KOPT-K1 (cell line): Measurements from ENCODE around the gene SLC10A7.

Experiments used
- H3K27ac ChIP-seq: fragments of 200-600 bp; sonication (generic); 2 replicates; pipeline ENCODE4 v1.5.1; 2016; ENCODE audit warnings: antibody characterized with exemption, mild to moderate bottlenecking, low read depth, low read length; ENCODE audit not compliant: poor library complexity, severe bottlenecking
- H3K36me3 ChIP-seq: fragments of 200-600 bp; sonication (generic); 2 replicates; pipeline ENCODE4 v1.5.1; 2017; ENCODE audit warnings: antibody characterized with exemption, mild to moderate bottlenecking, low read length, moderate library complexity; ENCODE audit not compliant: insufficient read depth
- H3K9me3 ChIP-seq: fragments of 200-600 bp; sonication (generic); 2 replicates; pipeline ENCODE4 v1.5.1; 2017; ENCODE audit warnings: antibody characterized with exemption, low read length, mild to moderate bottlenecking; ENCODE audit not compliant: insufficient read depth, poor library complexity, severe bottlenecking

The SLC10A7 gene

GRCh38 chr4:146510942-146511341 lies 10.8 kb downstream of the SLC10A7 start:
- Histone ChIP-seq H3K9me3 (no peaks in the 10 kb centered on the region), H3K27ac (no peak overlapping the region), H3K36me3 (peaks cover 10% of the 10 kb centered on the region; the same call in 1 of the 2 replicates)

- Histone ChIP-seq H3K9me3 (no peaks in the 10 kb centered on the region), H3K27ac (no peak overlapping the region), H3K36me3 (peaks cover 12% of the 10 kb centered on the region)
These were observed 13.4 kb downstream of the SLC10A7 start for GRCh38 chr4:146508229-146508939.

- Histone ChIP-seq H3K9me3 (no peaks in the 10 kb centered on the region), H3K27ac (no peak overlapping the region), H3K36me3 (peaks cover 13% of the 10 kb centered on the region)
These were observed 14.1 kb downstream of the SLC10A7 start for GRCh38 chr4:146507632-146508031.

- Histone ChIP-seq H3K27ac (no peak overlapping the region), H3K9me3 (no peaks in the 10 kb centered on the region), H3K36me3 (peaks cover 21% of the 10 kb centered on the region)
These were observed 15.5 kb downstream of the SLC10A7 start for GRCh38 chr4:146506272-146506671.

- H3K9me3 ChIP-seq, result no peaks in the 10 kb centered on the region
- H3K27ac ChIP-seq, result no peak overlapping the region
- peaks cover 18% of the 10 kb centered on the region for H3K36me3 ChIP-seq
These were observed 21.5 kb downstream of the SLC10A7 start for GRCh38 chr4:146500216-146500615.

GRCh38 chr4:146498291-146498690 lies 23.4 kb downstream of the SLC10A7 start:
- peaks cover 11% of the 10 kb centered on the region for H3K36me3 ChIP-seq
- no peak overlapping the region for H3K27ac ChIP-seq

GRCh38 chr4:146495269-146495668 lies 26.5 kb downstream of the SLC10A7 start:
- no peak overlapping the region for H3K27ac ChIP-seq
- no peaks in the 10 kb centered on the region for H3K9me3 ChIP-seq
- no peaks in the 10 kb centered on the region for H3K36me3 ChIP-seq

More at GRCh38 chr4:146498291-146498690, 23.4 kb downstream of the SLC10A7 start:
- no peaks in the 10 kb centered on the region for H3K9me3 ChIP-seq

GRCh38 chr4:146494143-146494542 lies 27.6 kb downstream of the SLC10A7 start:
- Histone ChIP-seq H3K27ac (no peak overlapping the region), H3K36me3 (no peaks in the 10 kb centered on the region), H3K9me3 (no peaks in the 10 kb centered on the region)

- H3K9me3 ChIP-seq, result no peaks in the 10 kb centered on the region
- H3K36me3 ChIP-seq, result no peaks in the 10 kb centered on the region
- H3K27ac ChIP-seq, result no peak overlapping the region
These were observed 31.6 kb downstream of the SLC10A7 start for GRCh38 chr4:146490106-146490505.

- Histone ChIP-seq H3K27ac (no peak overlapping the region), H3K9me3 (peaks cover 3% of the 10 kb centered on the region), H3K36me3 (no peaks in the 10 kb centered on the region)
These were observed 33.1 kb downstream of the SLC10A7 start for GRCh38 chr4:146488495-146489174.

GRCh38 chr4:146486565-146486964 lies 35.2 kb downstream of the SLC10A7 start:
- no peak overlapping the region for H3K27ac ChIP-seq
- peaks cover 22% of the 10 kb centered on the region for H3K9me3 ChIP-seq
- no peaks in the 10 kb centered on the region for H3K36me3 ChIP-seq

GRCh38 chr4:146485968-146486367 lies 35.8 kb downstream of the SLC10A7 start:
- H3K36me3 ChIP-seq, result no peaks in the 10 kb centered on the region
- H3K9me3 ChIP-seq, result peaks cover 28% of the 10 kb centered on the region
- H3K27ac ChIP-seq, result no peak overlapping the region

- H3K36me3 ChIP-seq, result no peaks in the 10 kb centered on the region
- no peak overlapping the region for H3K27ac ChIP-seq
- peaks cover 32% of the 10 kb centered on the region for H3K9me3 ChIP-seq
These were observed 39.0 kb downstream of the SLC10A7 start for GRCh38 chr4:146482788-146483187.

- H3K27ac ChIP-seq, result no peak overlapping the region
- no peaks in the 10 kb centered on the region for H3K36me3 ChIP-seq
- H3K9me3 ChIP-seq, result peaks cover 32% of the 10 kb centered on the region
These were observed 40.5 kb downstream of the SLC10A7 start for GRCh38 chr4:146481246-146481645.

GRCh38 chr4:146478009-146478408 lies 43.7 kb downstream of the SLC10A7 start:
- H3K9me3 ChIP-seq, result peaks cover 24% of the 10 kb centered on the region
- no peak overlapping the region for H3K27ac ChIP-seq
- H3K36me3 ChIP-seq, result no peaks in the 10 kb centered on the region

GRCh38 chr4:146477054-146477453 lies 44.7 kb downstream of the SLC10A7 start:
- H3K27ac ChIP-seq, result no peak overlapping the region
- H3K36me3 ChIP-seq, result no peaks in the 10 kb centered on the region
- H3K9me3 ChIP-seq, result peaks cover 15% of the 10 kb centered on the region
